ENCODE results near the gene DNAAF2.
A peak's percentile ranks its signal among the peaks of the same experiment; 100 is the strongest.

DNAAF2 gene

GRCh38 chr14:49637534-49638078 lies 2.6 kb upstream of the DNAAF2 start:
- no peak overlapping the region for H3K27ac ChIP-seq (ENCODE audit: insufficient read depth in 1 of 2, low read depth in 1 of 2, low read length in 2 of 2, poor library complexity in 1 of 2, severe bottlenecking in 2 of 2)
- peaks cover 0 to 23% (median 17%) of the 10 kb centered on the region in 4 experiments for H3K4me1 ChIP-seq (ENCODE audit: control extremely low read depth in 1 of 4, control insufficient read depth in 4 of 4, insufficient read depth in 4 of 4, low read length in 3 of 4)
- peaks cover 4 to 44% (median 16%) of the 10 kb centered on the region in 4 experiments for H3K36me3 ChIP-seq (ENCODE audit: control insufficient read depth in 4 of 4, insufficient read depth in 4 of 4, low read length in 3 of 4)
- 100% methylated on average over 1 of the region's 3 CpGs for WGBS (ENCODE audit: insufficient coverage)
- ChIA-PET CTCF (interaction anchor here (0.8 to 1.4 kb wide), 2 partner anchors 8 to 195 kb away, joined by 3 to 4 read pairs; no protein-coding TSS in a partner anchor), POLR2A (interaction anchor here (0.6 to 0.7 kb wide), 3 partner anchors 53 to 144 kb away, joined by 3 to 4 read pairs (median 4); no protein-coding TSS in a partner anchor)
- H3K9me3 ChIP-seq (ENCODE audit: control extremely low read depth in 1 of 5, control insufficient read depth in 4 of 5, insufficient read depth in 2 of 5, low read depth in 1 of 5, low read length in 4 of 5): no peaks in the 10 kb centered on the region
- no peak overlapping the region for H3K4me3 ChIP-seq (ENCODE audit: control insufficient read depth in 1 of 7, extremely low read depth in 1 of 7, insufficient read depth in 4 of 7, low read depth in 2 of 7, low read length in 6 of 7)
- no peaks in the 10 kb centered on the region for H3K27me3 ChIP-seq (replicated peaks in 2 of 5; ENCODE audit: control insufficient read depth in 4 of 5, insufficient read depth in 5 of 5, low read length in 4 of 5)
- no peak for DNase-seq

- H3K9me3 ChIP-seq (ENCODE audit: control extremely low read depth in 1 of 5, control insufficient read depth in 4 of 5, insufficient read depth in 2 of 5, low read depth in 1 of 5, low read length in 4 of 5): no peaks in the 10 kb centered on the region
- peaks cover 4 to 26% (median 21%) of the 10 kb centered on the region in 4 experiments for H3K4me1 ChIP-seq (ENCODE audit: control extremely low read depth in 1 of 4, control insufficient read depth in 4 of 4, insufficient read depth in 4 of 4, low read length in 3 of 4)
- ChIA-PET CTCF (interaction anchor here (1.4 kb wide), 1 partner anchor 8 kb away, joined by 4 read pairs; no protein-coding TSS in a partner anchor), POLR2A (no interaction called here)
- no peak overlapping the region for H3K4me3 ChIP-seq (ENCODE audit: control insufficient read depth in 1 of 7, extremely low read depth in 1 of 7, insufficient read depth in 4 of 7, low read depth in 2 of 7, low read length in 6 of 7)
- H3K36me3 ChIP-seq (ENCODE audit: control insufficient read depth in 4 of 4, insufficient read depth in 4 of 4, low read length in 3 of 4): peaks cover 4 to 43% (median 16%) of the 10 kb centered on the region in 4 experiments
- DNase-seq: no peak
- 100% methylated on average over 1 of the region's 1 CpG for WGBS (ENCODE audit: insufficient coverage)
- no peaks in the 10 kb centered on the region for H3K27me3 ChIP-seq (replicated peaks in 2 of 5; ENCODE audit: control insufficient read depth in 4 of 5, insufficient read depth in 5 of 5, low read length in 4 of 5)
- peak overlapping the region in 1 of 2 experiments; percentile 96 for H3K27ac ChIP-seq (ENCODE audit: insufficient read depth in 1 of 2, low read depth in 1 of 2, low read length in 2 of 2, poor library complexity in 1 of 2, severe bottlenecking in 2 of 2)
These were observed 1.8 kb upstream of the DNAAF2 start for GRCh38 chr14:49636866-49637265.

- no peaks in the 10 kb centered on the region for H3K9me3 ChIP-seq (ENCODE audit: control extremely low read depth in 1 of 5, control insufficient read depth in 4 of 5, insufficient read depth in 2 of 5, low read depth in 1 of 5, low read length in 4 of 5)
- H3K27me3 ChIP-seq (replicated peaks in 2 of 5; ENCODE audit: control insufficient read depth in 4 of 5, insufficient read depth in 5 of 5, low read length in 4 of 5): no peaks in the 10 kb centered on the region
- peaks cover 4 to 21% (median 11%) of the 10 kb centered on the region in 4 experiments for H3K36me3 ChIP-seq (ENCODE audit: control insufficient read depth in 4 of 4, insufficient read depth in 4 of 4, low read length in 3 of 4)
- H3K27ac ChIP-seq (ENCODE audit: insufficient read depth in 1 of 2, low read depth in 1 of 2, low read length in 2 of 2, poor library complexity in 1 of 2, severe bottlenecking in 2 of 2): peak overlapping the region; percentile 90 to 96
- peak; percentile 96 to 98 (median 98) for DNase-seq
- WGBS (ENCODE audit: insufficient coverage): 0% methylated on average over 64 of the region's 101 CpGs
- H3K4me1 ChIP-seq (ENCODE audit: control extremely low read depth in 1 of 4, control insufficient read depth in 4 of 4, insufficient read depth in 4 of 4, low read length in 3 of 4): peaks cover 8 to 29% (median 24%) of the 10 kb centered on the region in 4 experiments
- H3K4me3 ChIP-seq (ENCODE audit: control insufficient read depth in 1 of 7, extremely low read depth in 1 of 7, insufficient read depth in 4 of 7, low read depth in 2 of 7, low read length in 6 of 7): peak overlapping the region; percentile 53 to 98 (median 95)
- ChIA-PET CTCF (interaction anchor here (0.5 to 2.7 kb wide), 18 partner anchors 8 to 471 kb away, joined by 3 to 20 read pairs (median 5); partner anchors contain the start of genes KLHDC2, LRR1, MGAT2 and NEMF), POLR2A (interaction anchor here (0.6 to 4.6 kb wide), 11 partner anchors 9 to 219 kb away, joined by 3 to 46 read pairs (median 5); partner anchors contain the start of genes KLHDC2, LRR1, MGAT2 and NEMF)
These were observed 1.2 kb downstream of the DNAAF2 start for GRCh38 chr14:49633640-49634546.

GRCh38 chr14:49623941-49624839 lies 10.9 kb downstream of the DNAAF2 start:
- ChIA-PET POLR2A (interaction anchor here (0.5 to 0.9 kb wide), 2 partner anchors 9 to 31 kb away, joined by 4 read pairs; no protein-coding TSS in a partner anchor), CTCF (interaction anchor here (0.6 to 4.5 kb wide), 6 partner anchors 10 to 162 kb away, joined by 3 to 28 read pairs (median 4); partner anchors contain the start of genes DNAAF2 and RPS29)
- no peak overlapping the region for H3K27ac ChIP-seq (ENCODE audit: insufficient read depth in 1 of 2, low read depth in 1 of 2, low read length in 2 of 2, poor library complexity in 1 of 2, severe bottlenecking in 2 of 2)
- no peaks in the 10 kb centered on the region for H3K9me3 ChIP-seq (ENCODE audit: control extremely low read depth in 1 of 5, control insufficient read depth in 4 of 5, insufficient read depth in 2 of 5, low read depth in 1 of 5, low read length in 4 of 5)
- no peak for DNase-seq
- H3K27me3 ChIP-seq (replicated peaks in 2 of 5; ENCODE audit: control insufficient read depth in 4 of 5, insufficient read depth in 5 of 5, low read length in 4 of 5): no peaks in the 10 kb centered on the region
- H3K4me3 ChIP-seq (ENCODE audit: control insufficient read depth in 1 of 7, extremely low read depth in 1 of 7, insufficient read depth in 4 of 7, low read depth in 2 of 7, low read length in 6 of 7): peak overlapping the region in 2 of 7 experiments; percentile 28 to 35
- H3K4me1 ChIP-seq (ENCODE audit: control extremely low read depth in 1 of 4, control insufficient read depth in 4 of 4, insufficient read depth in 4 of 4, low read length in 3 of 4): peaks cover 17 to 39% (median 28%) of the 10 kb centered on the region in 4 experiments
- 93% methylated on average over 2 of the region's 6 CpGs for WGBS (ENCODE audit: insufficient coverage)
- peaks cover 0 to 21% (median 6%) of the 10 kb centered on the region in 4 experiments for H3K36me3 ChIP-seq (ENCODE audit: control insufficient read depth in 4 of 4, insufficient read depth in 4 of 4, low read length in 3 of 4)

- CTCF ChIA-PET: interaction anchor here (2.0 to 4.5 kb wide), 2 partner anchors 11 to 37 kb away, joined by 10 to 28 read pairs; partner anchors contain the start of genes DNAAF2 and RPS29
These were observed 11.7 kb downstream of the DNAAF2 start for GRCh38 chr14:49623387-49623786.

More at GRCh38 chr14:49623387-49623786, 11.7 kb downstream of the DNAAF2 start:
- 100% methylated on average over 1 of the region's 3 CpGs for WGBS (ENCODE audit: insufficient coverage)
- no peak for DNase-seq
- Histone ChIP-seq H3K27ac (ENCODE audit: insufficient read depth in 1 of 2, low read depth in 1 of 2, low read length in 2 of 2, poor library complexity in 1 of 2, severe bottlenecking in 2 of 2) (peak overlapping the region in 1 of 2 experiments; percentile 99), H3K36me3 (ENCODE audit: control insufficient read depth in 4 of 4, insufficient read depth in 4 of 4, low read length in 3 of 4) (peaks cover 0 to 28% (median 8%) of the 10 kb centered on the region in 4 experiments), H3K9me3 (ENCODE audit: control extremely low read depth in 1 of 5, control insufficient read depth in 4 of 5, insufficient read depth in 2 of 5, low read depth in 1 of 5, low read length in 4 of 5) (no peaks in the 10 kb centered on the region), H3K27me3 (replicated peaks in 2 of 5; ENCODE audit: control insufficient read depth in 4 of 5, insufficient read depth in 5 of 5, low read length in 4 of 5) (no peaks in the 10 kb centered on the region), H3K4me3 (ENCODE audit: control insufficient read depth in 1 of 7, extremely low read depth in 1 of 7, insufficient read depth in 4 of 7, low read depth in 2 of 7, low read length in 6 of 7) (peak overlapping the region in 3 of 7 experiments; percentile 28 to 93 (median 90)), H3K4me1 (ENCODE audit: control extremely low read depth in 1 of 4, control insufficient read depth in 4 of 4, insufficient read depth in 4 of 4, low read length in 3 of 4) (peaks cover 17 to 43% (median 33%) of the 10 kb centered on the region in 4 experiments)
- POLR2A ChIA-PET: no interaction called here
